ENCODE measurements around the gene GIN1.

- TF ChIP-seq CTCF (IDR thresholded peaks at IDR 0.05; ENCODE audit: low read length) (no peak), EZH2phosphoT487 (IDR thresholded peaks at IDR 0.05; ENCODE audit: low read length) (no peak), EZH2 (optimal IDR thresholded peaks at IDR 0.05; ENCODE audit: low read depth, low read length) (no peak)
These were observed 20.9 kb downstream of the GIN1 start for GRCh38 chr5:103098993-103099392.
